AG09319 (cell line): ENCODE measurements around the gene ZIC5.

Experiments
- DNase-seq: peaks from one replicate; pipeline ENCODE4 v3.0.0-alpha.2; 2010; ENCODE audit warnings: low read depth; ENCODE audit errors: extremely low read depth
- CTCF ChIP-seq: IDR thresholded peaks from 2 replicates; pipeline ENCODE4 v1.5.1; 2011; ENCODE audit warnings: low read depth, mild to moderate bottlenecking, inconsistent platforms, low read length, moderate library complexity

Gene ZIC5

DNA sequence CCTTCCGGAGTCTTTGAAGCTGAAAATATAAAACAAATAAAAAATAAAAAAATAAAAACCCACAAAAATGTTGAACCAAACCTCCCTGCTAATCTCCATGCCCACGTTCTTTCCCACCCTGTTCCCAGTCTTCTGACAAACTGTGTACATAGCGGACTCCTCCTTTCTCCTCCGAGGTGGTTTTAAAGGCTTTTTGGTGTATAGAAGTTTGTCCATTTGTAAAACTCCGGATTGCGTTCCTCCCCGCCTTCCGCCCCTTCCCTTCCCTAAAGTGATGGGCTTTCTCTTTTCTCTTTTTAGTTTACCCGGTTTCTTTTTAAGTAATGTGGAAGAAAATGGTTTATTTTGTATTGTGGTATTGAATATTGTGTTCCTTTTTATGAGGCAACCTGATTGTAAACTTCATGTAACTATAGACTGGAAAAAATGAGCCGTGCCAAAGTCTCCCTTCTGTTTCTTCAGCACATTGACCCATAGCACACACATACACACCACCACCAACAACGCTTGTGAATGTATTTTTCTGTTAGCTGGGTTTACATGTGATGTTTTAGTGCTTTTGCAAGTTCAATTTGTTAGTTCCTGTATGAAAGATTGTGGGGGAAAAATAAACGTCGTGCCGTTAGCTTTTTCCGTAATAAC, 14.4 kb upstream of the ZIC5 start:
- DNase-seq, result no peak
- no peak for TF ChIP-seq CTCF

DNA sequence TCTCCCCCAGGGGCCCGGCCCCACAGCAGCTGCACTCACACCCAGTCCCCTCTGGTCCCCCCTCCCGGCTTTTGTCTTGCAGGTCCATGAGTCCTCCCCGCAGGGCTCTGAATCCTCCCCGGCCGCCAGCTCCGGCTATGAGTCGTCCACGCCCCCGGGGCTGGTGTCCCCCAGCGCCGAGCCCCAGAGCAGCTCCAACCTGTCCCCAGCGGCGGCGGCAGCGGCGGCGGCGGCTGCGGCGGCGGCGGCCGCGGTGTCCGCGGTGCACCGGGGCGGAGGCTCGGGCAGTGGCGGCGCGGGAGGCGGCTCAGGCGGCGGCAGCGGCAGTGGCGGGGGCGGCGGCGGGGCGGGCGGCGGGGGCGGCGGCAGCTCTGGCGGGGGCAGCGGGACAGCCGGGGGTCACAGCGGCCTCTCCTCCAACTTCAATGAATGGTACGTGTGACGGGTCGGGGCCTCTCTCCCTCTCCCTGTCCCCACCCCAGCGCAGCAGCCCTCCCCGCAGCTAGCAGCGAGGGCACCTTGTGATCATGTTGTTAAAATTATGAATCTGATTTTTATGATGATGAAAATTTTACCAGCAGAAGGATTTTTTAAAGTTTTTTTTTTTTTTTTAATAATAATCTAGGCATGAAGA, 13.8 kb upstream of the ZIC5 start:
- no peak for TF ChIP-seq CTCF

DNA sequence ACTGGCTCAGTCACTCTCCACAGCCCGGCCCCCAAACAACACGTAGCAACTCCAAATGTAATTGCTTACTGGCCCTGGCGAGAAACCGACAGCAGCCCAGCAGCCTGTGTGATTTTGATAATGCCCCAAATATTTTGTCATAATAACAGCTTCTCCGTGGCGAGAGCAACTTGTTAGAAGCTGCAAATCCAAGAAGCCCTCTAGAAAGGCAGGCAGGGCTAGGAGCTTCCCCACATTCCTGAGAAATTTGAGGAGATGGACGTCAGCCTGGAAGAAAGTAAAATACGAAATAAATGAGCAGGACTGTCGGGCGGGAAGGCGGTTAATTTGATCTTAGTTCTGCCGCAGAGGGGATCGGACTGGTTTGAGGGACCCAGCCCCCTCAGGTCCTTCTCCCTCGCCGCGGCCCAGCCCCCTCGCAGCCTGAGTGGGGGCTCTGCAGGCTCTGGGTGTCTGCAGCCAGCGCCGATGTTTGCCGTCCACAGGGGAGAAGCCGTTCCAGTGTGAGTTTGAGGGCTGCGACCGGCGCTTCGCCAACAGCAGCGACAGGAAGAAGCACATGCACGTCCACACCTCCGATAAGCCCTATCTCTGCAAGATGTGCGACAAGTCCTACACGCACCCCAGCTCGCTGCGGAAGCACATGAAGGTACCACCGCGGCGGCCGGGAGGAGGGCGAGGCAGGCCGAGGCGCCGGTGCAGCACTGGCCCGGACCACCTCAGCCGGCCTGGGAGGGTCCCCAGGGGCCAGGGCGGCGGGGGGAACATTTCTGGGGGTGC, 13.1 kb upstream of the ZIC5 start:
- no peak for TF ChIP-seq CTCF
- DNase-seq, result no peak

More for the DNA sequence above, 13.8 kb upstream of the ZIC5 start:
- no peak for DNase-seq

GRCh38 chr13:99983499-99984401, 12.2 kb upstream of the ZIC5 start:
- no peak for TF ChIP-seq CTCF
- DNase-seq, result no peak

DNA sequence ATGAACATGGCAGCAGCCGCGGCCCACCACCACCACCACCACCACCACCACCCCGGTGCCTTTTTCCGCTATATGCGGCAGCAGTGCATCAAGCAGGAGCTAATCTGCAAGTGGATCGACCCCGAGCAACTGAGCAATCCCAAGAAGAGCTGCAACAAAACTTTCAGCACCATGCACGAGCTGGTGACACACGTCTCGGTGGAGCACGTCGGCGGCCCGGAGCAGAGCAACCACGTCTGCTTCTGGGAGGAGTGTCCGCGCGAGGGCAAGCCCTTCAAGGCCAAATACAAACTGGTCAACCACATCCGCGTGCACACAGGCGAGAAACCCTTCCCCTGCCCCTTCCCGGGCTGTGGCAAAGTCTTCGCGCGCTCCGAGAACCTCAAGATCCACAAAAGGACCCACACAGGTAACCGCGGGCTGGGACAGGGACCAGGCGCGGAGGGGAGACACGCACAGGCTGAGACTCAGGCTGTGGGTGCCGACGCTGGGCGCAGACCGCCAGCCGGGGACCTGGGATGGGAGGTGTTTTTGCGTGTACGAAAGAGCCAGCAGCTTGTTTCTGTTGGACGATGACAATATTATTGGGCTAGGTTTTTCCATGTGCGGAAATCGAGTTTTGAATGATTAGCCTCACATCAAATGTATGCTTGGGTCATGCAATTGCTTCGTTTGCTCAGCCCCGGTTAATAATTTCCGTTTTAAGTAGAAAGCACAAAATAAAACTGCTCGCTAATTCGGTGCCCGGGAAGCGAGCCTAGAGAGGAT, 11.3 kb upstream of the ZIC5 start:
- no peak for TF ChIP-seq CTCF
- DNase-seq, result no peak

DNA sequence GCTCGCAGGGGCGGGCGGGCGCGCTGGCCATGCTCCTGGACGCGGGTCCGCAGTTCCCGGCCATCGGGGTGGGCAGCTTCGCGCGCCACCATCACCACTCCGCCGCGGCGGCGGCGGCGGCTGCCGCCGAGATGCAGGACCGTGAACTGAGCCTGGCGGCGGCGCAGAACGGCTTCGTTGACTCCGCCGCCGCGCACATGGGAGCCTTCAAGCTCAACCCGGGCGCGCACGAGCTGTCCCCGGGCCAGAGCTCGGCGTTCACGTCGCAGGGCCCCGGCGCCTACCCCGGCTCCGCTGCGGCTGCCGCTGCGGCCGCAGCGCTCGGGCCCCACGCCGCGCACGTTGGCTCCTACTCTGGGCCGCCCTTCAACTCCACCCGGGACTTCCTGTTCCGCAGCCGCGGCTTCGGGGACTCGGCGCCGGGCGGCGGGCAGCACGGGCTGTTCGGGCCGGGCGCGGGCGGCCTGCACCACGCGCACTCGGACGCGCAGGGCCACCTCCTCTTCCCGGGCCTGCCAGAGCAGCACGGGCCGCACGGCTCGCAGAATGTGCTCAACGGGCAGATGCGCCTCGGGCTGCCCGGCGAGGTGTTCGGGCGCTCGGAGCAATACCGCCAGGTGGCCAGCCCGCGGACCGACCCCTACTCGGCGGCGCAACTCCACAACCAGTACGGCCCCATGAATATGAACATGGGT, 10.6 kb upstream of the ZIC5 start:
- TF ChIP-seq CTCF, result no peak

More for the DNA sequence above, 10.6 kb upstream of the ZIC5 start:
- no peak for DNase-seq
